Cardiac fibroblast (primary cell): Measurements from ENCODE around the gene SUPT3H.
"Not testable (repeated sequence)": the region's sequence is repeated elsewhere in the genome, so short reads cannot be mapped to it uniquely, and the experiment has no call there.

ENCODE experiments used
- DNase-seq, 2 donors: peaks; one replicate each; pipeline versions ENCODE4 v3.0.0 to v3.0.0-alpha.2; 2010; ENCODE audit warnings: low read depth in 2 of 2
- H3K4me3 ChIP-seq, 2 donors: replicated peaks in 1 of 2; 1 replicate in 1 of 2; 2 replicates in 1 of 2; pipeline ENCODE4 v1.5.1; 2011; ENCODE audit warnings: low read depth in 2 of 2, low read length in 2 of 2, mild to moderate bottlenecking in 2 of 2, moderate library complexity in 1 of 2
- CTCF ChIP-seq: IDR thresholded peaks from one replicate; pipeline ENCODE4 v1.5.1; 2011; ENCODE audit warnings: low read depth, mild to moderate bottlenecking, low read length, inconsistent platforms

Gene SUPT3H

DNA sequence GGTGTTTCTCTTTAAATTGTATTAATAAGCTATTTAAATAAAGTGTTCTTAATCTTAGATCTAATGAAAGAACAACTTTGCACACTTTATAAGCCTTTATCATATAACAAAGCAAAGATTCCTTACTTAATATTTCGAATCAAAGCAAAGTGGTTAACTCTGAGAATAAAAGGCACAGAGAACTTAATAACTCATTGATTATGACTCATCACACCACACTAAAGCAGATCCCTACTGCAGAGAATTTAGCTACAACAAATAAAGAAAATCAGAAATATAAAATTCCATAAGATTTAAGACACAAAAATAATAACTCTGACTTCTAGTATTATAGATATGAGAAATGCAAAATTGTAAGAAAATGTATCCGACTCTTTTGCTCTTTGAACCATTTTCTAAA, 185.2 kb downstream of the SUPT3H start:
- DNase-seq, result peak in 1 of 2 donors; percentile 24
- TF ChIP-seq CTCF, result no peak
- H3K4me3 ChIP-seq, result no peak overlapping the region

GRCh38 chr6:45191414-45191813, 186.3 kb downstream of the SUPT3H start:
- DNase-seq, result no peak
- TF ChIP-seq CTCF, result no peak
- no peak overlapping the region for H3K4me3 ChIP-seq

- H3K4me3 ChIP-seq, result no peak overlapping the region
- no peak for TF ChIP-seq CTCF
- peak; percentile 48 to 76 for DNase-seq
These were observed 189.9 kb downstream of the SUPT3H start for GRCh38 chr6:45187836-45188235.

- no peak overlapping the region for H3K4me3 ChIP-seq
- no peak for TF ChIP-seq CTCF
- DNase-seq, result peak; percentile 28 to 41
These were observed 192.1 kb downstream of the SUPT3H start for GRCh38 chr6:45185403-45186251.

DNA sequence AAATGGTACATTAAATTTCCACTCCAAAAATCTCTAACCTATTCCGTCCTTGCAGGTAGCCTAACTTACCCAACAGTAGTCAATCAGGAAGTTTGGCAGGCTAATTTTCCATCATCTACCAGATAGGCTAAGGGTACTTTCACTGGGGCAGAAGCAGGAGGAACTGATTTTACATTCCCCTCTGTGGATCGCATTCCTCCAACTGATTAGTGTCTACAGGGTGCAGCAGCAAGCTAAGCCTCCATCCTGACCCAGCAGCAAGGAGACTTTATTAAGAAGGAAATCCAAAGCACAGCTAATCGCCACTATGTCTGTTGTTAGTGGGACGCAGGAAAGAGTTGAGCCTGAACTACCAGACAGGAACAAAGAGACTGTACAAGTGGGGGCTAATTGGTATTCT, 192.8 kb downstream of the SUPT3H start:
- DNase-seq, result no peak
- no peak overlapping the region for H3K4me3 ChIP-seq
- TF ChIP-seq CTCF, result no peak

- no peak overlapping the region for H3K4me3 ChIP-seq
- DNase-seq, result no peak
- no peak for TF ChIP-seq CTCF
These were observed 193.7 kb downstream of the SUPT3H start for GRCh38 chr6:45184040-45184439.

GRCh38 chr6:45176373-45176772, 201.4 kb downstream of the SUPT3H start:
- not testable (repeated sequence) for DNase-seq, H3K4me3 ChIP-seq
